HG02943 (cell line): ENCODE data around the gene TRPM1.

Experiments used
- ATAC-seq: cut with Tn5 transposase; IDR thresholded peaks from one replicate; pipeline ENCODE4 v1.9.1; 2021; ENCODE audit warnings: mild to moderate bottlenecking, low read depth, moderate library complexity; ENCODE audit not compliant: unreplicated experiment

TRPM1 gene

GRCh38 chr15:31024330-31024729 lies 77.2 kb downstream of the TRPM1 start:
- no peak for ATAC-seq

DNA sequence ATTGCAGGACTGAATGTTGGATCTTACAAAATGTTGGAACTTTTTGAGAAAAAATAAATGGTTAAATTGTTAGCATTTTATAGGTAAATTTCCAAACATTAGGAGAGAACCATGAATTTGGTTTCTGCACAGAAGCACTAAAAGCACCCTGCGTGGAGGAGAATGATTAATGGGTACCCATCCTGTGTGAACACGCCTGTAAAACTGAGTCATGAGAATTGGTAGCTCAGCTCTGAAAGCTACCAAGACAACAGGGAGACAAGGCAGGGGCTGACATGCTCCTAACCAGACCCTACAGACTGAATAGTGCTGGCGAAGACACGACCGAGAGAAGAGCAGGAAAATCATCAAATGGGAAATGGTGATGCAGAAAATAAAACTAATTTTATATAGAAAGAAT lies 77.7 kb downstream of the TRPM1 start:
- ATAC-seq, result no peak

- no peak for ATAC-seq
Observed at GRCh38 chr15:31021067-31021665, 80.4 kb downstream of the TRPM1 start.

GRCh38 chr15:31020542-31020941 lies 81.0 kb downstream of the TRPM1 start:
- no peak for ATAC-seq

DNA sequence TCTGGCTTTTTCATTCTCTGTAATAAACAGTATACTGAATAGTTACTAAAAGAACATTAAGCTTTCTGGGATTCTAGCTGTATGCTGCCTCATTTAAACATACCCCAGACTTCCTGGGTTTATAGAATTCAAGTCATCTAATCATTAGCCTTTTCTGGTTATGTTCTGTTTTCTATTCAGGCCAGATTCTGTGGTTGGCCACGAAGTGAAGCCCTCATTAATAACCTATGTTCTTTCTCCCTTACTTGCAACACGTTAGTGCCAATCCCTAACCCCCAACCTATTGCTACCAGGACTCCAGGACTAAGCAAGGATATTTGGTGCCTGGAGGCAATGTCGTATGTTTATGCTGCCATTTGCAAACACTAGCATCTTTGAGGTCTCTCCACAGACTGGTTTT lies 81.5 kb downstream of the TRPM1 start:
- ATAC-seq, result no peak

DNA sequence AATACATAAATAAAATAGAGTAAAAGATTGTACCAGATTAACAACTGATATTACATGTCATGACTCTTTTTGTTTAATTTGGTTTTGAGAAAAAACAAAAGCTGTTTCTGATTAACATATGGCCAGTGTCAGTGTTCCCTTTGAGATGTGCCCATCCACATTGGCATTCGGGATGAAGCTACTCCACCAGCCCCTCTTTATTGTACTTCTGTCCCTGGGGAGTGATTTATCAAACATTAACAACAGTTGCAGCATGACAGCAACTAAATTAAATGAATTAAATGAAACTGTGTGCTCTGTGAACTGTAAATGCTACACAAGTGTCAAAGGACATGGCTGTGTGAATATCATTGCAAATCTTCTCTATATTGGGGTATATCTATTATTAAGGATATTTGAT lies 84.2 kb downstream of the TRPM1 start:
- ATAC-seq, result no peak

- no peak for ATAC-seq
Observed at GRCh38 chr15:31016446-31016915, 85.0 kb downstream of the TRPM1 start.

DNA sequence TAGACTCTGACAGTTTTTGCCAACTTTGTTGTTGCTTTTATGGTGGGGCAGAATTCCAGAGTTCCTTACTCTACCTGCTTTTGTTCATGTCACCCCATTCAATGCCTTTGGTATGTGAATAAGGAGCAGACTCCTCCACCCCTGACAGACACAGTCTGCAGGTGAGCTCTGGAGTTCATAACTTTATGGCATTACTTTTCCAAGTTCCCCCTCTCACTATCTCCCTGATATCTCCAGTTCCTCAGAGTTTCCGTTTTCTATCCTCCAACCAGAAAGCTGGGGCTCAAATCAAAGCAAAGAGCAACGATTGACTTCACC lies 87.0 kb downstream of the TRPM1 start:
- ATAC-seq, result no peak

- no peak for ATAC-seq
Observed at GRCh38 chr15:31013863-31014607, 87.5 kb downstream of the TRPM1 start.

DNA sequence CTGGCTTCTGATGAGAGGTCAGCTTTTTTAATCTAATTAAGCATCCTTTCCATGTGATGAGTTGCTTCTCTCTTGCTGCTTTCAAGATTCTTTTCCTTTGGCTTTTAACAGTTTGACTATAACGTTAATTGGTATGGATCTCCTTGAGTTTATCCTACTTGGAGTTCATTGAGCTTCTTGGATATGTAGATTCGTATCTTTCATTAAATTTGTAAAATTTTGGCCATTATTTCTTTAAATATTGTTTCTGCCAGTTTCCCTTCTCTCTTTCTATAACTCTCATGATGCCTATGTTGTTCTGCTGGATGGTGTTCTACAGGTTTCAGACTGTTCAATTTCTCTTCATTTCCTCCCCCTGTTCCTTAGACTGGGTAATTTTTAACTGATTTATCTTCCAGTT lies 89.1 kb downstream of the TRPM1 start:
- no peak for ATAC-seq

DNA sequence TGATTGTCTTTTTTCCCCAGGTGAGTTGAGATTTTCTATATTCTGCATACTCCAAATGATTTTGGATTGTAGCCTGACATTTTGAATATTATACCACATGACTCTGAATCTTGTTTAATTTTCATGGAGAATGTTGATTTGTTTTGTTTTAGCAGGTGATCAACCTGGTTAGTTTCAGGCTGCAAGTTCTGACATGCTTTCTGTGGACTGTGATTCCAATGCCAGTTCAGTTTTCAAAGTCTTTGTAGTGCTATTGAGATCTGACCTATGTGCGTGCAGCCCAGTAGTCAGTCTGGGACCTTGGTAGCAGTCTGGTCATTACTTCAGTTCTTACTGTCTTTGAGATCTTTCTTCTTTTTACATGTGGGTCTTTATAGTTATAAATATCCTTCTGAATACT lies 91.5 kb downstream of the TRPM1 start:
- no peak for ATAC-seq

- no peak for ATAC-seq
Observed at GRCh38 chr15:31005660-31006059, 95.9 kb downstream of the TRPM1 start.

DNA sequence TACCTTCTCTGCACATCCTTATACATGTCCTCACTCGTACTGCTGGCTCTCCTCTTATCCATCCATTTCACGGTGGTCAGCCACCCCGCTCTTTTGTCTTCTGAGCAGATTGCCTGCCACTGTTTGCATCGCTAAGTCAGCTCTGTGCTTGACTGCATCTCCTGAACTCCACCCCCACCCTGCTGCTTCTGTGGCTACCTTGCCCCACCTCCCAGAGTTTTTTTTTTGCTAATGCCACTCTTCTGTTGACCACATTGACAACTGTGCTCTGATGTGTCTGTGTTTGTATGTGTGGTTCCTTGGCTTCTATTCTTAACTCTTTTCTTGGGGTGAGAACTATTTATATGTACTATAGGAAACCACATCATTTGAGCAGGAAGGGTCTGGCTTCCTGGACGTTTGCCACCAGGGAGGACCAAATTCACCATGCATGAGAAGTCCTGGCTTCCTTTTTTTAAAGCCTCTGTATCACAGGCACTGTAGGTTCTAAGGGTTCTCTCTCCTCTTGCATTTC lies 97.2 kb downstream of the TRPM1 start:
- ATAC-seq, result peak; percentile 90

DNA sequence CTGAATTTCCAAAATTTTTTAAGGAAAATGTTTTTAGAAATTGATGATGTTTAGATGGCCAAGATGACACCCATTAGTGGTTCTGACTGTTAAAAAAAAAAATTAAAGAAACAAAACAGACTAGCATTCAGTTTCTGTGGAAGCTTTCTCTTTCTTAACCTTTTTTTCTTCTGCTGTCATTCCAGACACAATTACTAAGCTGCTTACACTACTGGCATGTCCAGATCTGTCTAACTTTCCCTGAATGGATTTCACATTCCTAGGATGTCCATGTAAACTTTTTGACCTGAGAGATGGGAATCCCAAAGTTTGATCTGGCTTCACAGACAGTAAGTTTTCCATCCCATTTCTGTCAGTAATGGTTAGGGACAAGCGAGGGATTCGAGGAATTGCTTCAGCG lies 99.8 kb downstream of the TRPM1 start:
- no peak for ATAC-seq

DNA sequence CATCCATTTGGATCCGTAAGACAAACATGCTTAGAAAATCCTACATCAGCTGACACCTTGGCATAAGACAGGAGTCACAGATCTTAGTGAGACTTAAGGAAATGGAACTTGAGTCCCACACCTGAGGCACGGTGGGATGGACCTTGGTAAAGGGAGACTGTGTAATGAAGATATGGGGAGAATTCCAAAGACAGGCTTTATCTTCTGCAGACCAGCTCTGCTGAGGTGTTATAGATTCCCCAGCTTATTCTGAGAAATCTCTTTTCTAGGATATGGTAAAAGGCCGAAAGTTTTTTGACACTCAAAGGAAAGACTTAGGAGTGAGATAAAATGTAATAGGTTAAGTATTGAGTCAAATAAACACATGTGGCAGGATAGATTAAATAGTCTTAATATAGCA lies 101.8 kb downstream of the TRPM1 start:
- no peak for ATAC-seq

GRCh38 chr15:30997270-30997669 lies 104.3 kb downstream of the TRPM1 start:
- ATAC-seq, result no peak

DNA sequence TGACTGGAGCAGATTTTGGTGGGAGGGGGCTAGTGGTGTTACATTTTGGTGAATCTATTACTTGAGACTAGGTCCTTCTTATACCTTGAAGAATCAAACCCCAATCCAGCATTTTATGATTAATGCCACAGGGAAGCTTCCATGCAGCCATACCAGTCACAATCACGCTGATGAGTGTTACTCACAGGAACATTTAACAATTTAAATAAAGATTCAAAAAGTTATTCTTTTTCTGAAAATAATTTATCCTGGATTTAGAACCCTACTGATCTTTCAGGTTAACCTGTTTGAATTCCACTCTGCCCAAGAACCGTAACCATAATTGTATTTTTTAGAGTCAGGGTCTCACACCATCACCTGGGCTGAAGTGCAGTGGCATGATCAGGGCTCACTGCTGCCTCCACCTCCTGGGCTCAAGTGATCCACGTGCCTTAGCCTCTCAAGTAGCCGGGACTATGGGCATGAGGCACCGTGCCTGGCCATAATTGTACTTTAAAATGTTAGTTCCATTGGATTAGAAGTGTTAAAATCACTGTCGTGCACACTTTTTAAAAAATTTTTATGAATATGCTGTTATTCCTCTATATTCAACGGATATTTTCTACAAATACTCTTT lies 109.2 kb downstream of the TRPM1 start:
- ATAC-seq, result no peak

- peak; percentile 81 for ATAC-seq
Observed at GRCh38 chr15:30991255-30992235, 110.0 kb downstream of the TRPM1 start, which contains the start of gene MTMR10. TSS of gene MTMR10 (minus strand) at chr15:30991628. CDS start at chr15:30991506, 122 bp downstream.

GRCh38 chr15:30990446-30991254 lies 110.9 kb downstream of the TRPM1 start:
- ATAC-seq, result peak; percentile 26

DNA sequence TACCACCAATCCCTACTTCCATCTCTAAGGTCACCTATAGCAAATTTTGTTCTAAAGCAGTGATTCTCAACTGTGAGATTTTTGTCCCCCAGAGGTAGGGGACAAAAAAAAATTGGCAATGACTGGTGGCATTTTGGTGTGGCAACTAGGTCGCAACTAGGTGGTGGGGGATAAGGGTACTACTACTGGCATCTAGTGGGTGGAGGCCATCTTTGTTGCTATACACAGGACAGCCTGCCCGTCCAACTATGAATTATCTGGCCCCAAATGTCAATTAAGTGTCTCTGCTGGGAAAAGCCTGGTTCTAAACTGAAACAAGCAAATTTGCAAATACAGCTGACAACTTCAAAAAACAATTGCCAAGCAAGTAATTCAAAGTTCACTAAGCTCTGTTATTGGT lies 111.5 kb downstream of the TRPM1 start:
- ATAC-seq, result no peak
